AG10803 (cell line): ENCODE results near the gene P3H4.
"Not testable (repeated sequence)": the region's sequence is repeated elsewhere in the genome, so short reads cannot be mapped to it uniquely, and the experiment has no call there.

Source experiments
- DNase-seq: peaks from one replicate; pipeline ENCODE4 v3.0.0; 2010; ENCODE audit warnings: low read depth
- H3K4me3 ChIP-seq: 2 replicates; pipeline ENCODE4 v1.5.1; 2011; ENCODE audit warnings: mild to moderate bottlenecking, low read length, control low read depth
- CTCF ChIP-seq: conservative IDR thresholded peaks from 2 replicates; pipeline ENCODE4 v1.5.1; 2011; ENCODE audit warnings: mild to moderate bottlenecking, low read length, control low read depth, inconsistent platforms

Gene P3H4

GRCh38 chr17:41837761-41838538, 26.2 kb upstream of the P3H4 start, which contains the start of gene KLHL10:
Gene KLHL10, plus strand, starts transcription at chr17:41837825. Its CDS starts 108 bp downstream, at chr17:41837933.
- H3K4me3 ChIP-seq, result peak within 1 kb of the TSS; percentile 78
- TF ChIP-seq CTCF, result no peak
- no peak for DNase-seq

GRCh38 chr17:41836550-41837196, 24.9 kb upstream of the P3H4 start:
- no peak for TF ChIP-seq CTCF
- H3K4me3 ChIP-seq, result peak overlapping the region; percentile 78
- DNase-seq, result no peak

GRCh38 chr17:41835800-41836549, 24.2 kb upstream of the P3H4 start, which contains the start of gene NT5C3B:
Gene NT5C3B, minus strand, starts transcription at chr17:41836232. Its CDS starts 39 bp downstream, at chr17:41836193.
- peak; percentile 46 for DNase-seq
- H3K4me3 ChIP-seq, result peak within 1 kb of the TSS; percentile 78
- TF ChIP-seq CTCF, result no peak

- DNase-seq, result no peak
- peak overlapping the region; percentile 78 for H3K4me3 ChIP-seq
- no peak for TF ChIP-seq CTCF
These were observed 23.6 kb upstream of the P3H4 start for GRCh38 chr17:41835214-41835799.

- not testable (repeated sequence) for DNase-seq, H3K4me3 ChIP-seq
These were observed 18.2 kb upstream of the P3H4 start for GRCh38 chr17:41829961-41830360.

GRCh38 chr17:41825175-41825845, 13.6 kb upstream of the P3H4 start:
- no peak overlapping the region for H3K4me3 ChIP-seq
- TF ChIP-seq CTCF, result no peak
- no peak for DNase-seq

GRCh38 chr17:41824086-41824485, 12.3 kb upstream of the P3H4 start:
- H3K4me3 ChIP-seq, result no peak overlapping the region
- DNase-seq, result peak; percentile 71
- TF ChIP-seq CTCF, result no peak
